Upper lobe of left lung (tissue), 6 donors: Measurements from ENCODE around the gene NUDT12. TPM values are rescaled to one million over a fixed set of nuclear protein-coding genes. Genes with fewer than 3 reads are reported as not detected.

Experiments used
- ATAC-seq, 2 donors: fragments of 200-7000 bp; cut with Tn5 transposase; one replicate each; pipeline ENCODE4 v1.9.1; 2022; ENCODE audit warnings: mild to moderate bottlenecking in 2 of 2, moderate library complexity in 2 of 2; ENCODE audit not compliant: low FRiP score in 2 of 2
- DNase-seq, 2 donors: peaks; one replicate each; pipeline ENCODE4 v3.0.0-alpha.2; 2019 to 2020
- H3K27ac ChIP-seq, 4 donors: fragments of 200-600 bp; sonication (generic); one replicate each; pipeline ENCODE4 v1.5.1; 2016 to 2019
- H3K27me3 ChIP-seq, 4 donors: fragments of 200-600 bp; sonication (generic); one replicate each; pipeline ENCODE4 v1.5.1; 2017 to 2019
- H3K36me3 ChIP-seq, 4 donors: fragments of 200-600 bp; sonication (generic); one replicate each; pipeline ENCODE4 v1.5.1; 2016 to 2019
- H3K4me1 ChIP-seq, 4 donors: fragments of 200-600 bp; sonication (generic); one replicate each; pipeline ENCODE4 v1.5.1; 2018 to 2019
- H3K4me3 ChIP-seq, 4 donors: fragments of 200-600 bp; sonication (generic); one replicate each; pipeline ENCODE4 v1.5.1; 2017 to 2019; ENCODE audit warnings: mild to moderate bottlenecking in 2 of 4, moderate library complexity in 1 of 4
- H3K9me3 ChIP-seq, 4 donors: fragments of 200-600 bp; sonication (generic); one replicate each; pipeline ENCODE4 v1.5.1; 2018 to 2019
- CTCF ChIP-seq, 6 experiments: fragments of 450-650 bp in 4 of 6; fragments of 200-600 bp in 2 of 6; sonication (generic) in 2 of 6; IDR thresholded peaks; one replicate each; pipeline ENCODE4 v1.5.1; 2016 to 2019; ENCODE audit warnings: antibody characterized with exemption in 6 of 6
- EP300 ChIP-seq, 4 donors: sonication (generic); formaldehyde crosslinking; IDR thresholded peaks; one replicate each; pipeline ENCODE4 v1.5.1; 2017; ENCODE audit warnings: antibody characterized with exemption in 4 of 4, control low read depth in 2 of 4
- POLR2A ChIP-seq, 4 donors: fragments of 450-650 bp; IDR thresholded peaks; one replicate each; pipeline ENCODE4 v1.5.1; 2016 to 2017; ENCODE audit warnings: antibody characterized with exemption in 4 of 4, mild to moderate bottlenecking in 2 of 4
- POLR2AphosphoS5 ChIP-seq, 2 donors: sonication (generic); formaldehyde crosslinking; IDR thresholded peaks; one replicate each; pipeline ENCODE4 v1.5.1; 2017; ENCODE audit warnings: antibody characterized with exemption in 2 of 2
- WGBS, 2 donors: methylation state at CpG; one replicate each; pipeline ENCODE4 v1.1.5; 2017 to 2018; 5-methylcytosine and 5-hydroxymethylcytosine counted together
- total RNA-seq, 6 donors: library from RNA; depleted of rRNA in 4 of 6; stranded (reverse); fragments of >200 nt in 4 of 6; gene quantifications; one replicate each; pipeline versions ENCODE4 v1.1.0 to v1.2.1, GENCODE V29; 2016 to 2021
- donor health status: DM: no; HTN: no; CAD: no; lungs with moderate emphysema.
- donor health status: DM: no; HTN: yes; CAD: no; lungs with severe emphysema.

NUDT12 gene
- total RNA-seq, 6 donors from 2014 or later = 3.2 to 25.1 (median 12.4) TPM

DNA sequence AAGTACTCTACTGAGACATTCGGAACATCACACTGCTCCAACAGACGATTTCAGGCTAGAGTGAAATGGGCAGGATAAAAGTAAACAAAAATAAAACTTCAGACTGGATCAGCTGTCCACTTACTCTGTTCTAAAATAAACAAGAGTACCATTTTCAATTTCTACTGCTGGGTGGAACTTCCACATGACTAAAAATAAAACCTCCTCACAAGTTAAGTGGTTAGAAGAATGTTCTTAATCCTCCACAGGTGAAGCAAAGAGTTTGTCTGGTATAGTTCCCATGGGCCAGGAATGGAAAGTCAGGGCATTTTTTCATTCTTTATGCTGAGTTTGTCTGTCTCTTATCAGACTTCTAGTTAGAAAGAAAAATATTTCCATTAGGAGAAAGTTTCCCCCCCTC is 15.7 kb downstream of the NUDT12 start:
- TF ChIP-seq CTCF (IDR thresholded peaks at IDR 0.05) (no peak), POLR2AphosphoS5 (IDR thresholded peaks at IDR 0.05) (no peak), POLR2A (IDR thresholded peaks at IDR 0.05) (no peak), EP300 (IDR thresholded peaks at IDR 0.05) (no peak)
- ATAC-seq (no peak), DNase-seq (no peak)
- Histone ChIP-seq H3K27ac (no peak overlapping the region), H3K9me3 (no peaks in the 10 kb centered on the region), H3K4me1 (no peaks in the 10 kb centered on the region), H3K36me3 (peaks cover 0 to 14% (median under 1%) of the 10 kb centered on the region in 4 donors), H3K27me3 (no peaks in the 10 kb centered on the region), H3K4me3 (no peak overlapping the region)
- 46 to 50% methylated on average over 2 of the region's 2 CpGs for WGBS, 2 donors

DNA sequence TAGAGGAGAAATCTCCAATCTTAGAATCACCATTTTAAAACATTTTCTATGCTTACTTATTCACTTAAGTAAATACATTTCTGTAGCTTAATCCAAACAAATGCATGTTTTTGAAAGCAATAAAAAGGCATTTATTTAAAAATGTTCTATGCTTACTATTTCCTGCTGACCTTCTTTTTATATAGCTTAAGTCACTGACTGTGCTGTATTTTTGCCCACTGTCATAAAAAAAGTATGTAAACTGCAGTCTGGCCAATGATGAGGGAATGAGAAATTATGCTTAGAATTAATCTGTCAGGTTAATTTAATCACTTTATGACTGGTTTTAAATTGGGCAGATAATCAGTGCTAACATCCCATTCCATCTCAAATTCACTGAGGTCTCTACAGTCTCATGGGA is 20.1 kb downstream of the NUDT12 start:
- Histone ChIP-seq H3K27ac (no peak overlapping the region), H3K4me3 (no peak overlapping the region), H3K9me3 (no peaks in the 10 kb centered on the region), H3K4me1 (no peaks in the 10 kb centered on the region), H3K27me3 (no peaks in the 10 kb centered on the region), H3K36me3 (no peaks in the 10 kb centered on the region)
- ATAC-seq (no peak), DNase-seq (no peak)
- TF ChIP-seq POLR2A (IDR thresholded peaks at IDR 0.05) = no peak
- TF ChIP-seq EP300 (IDR thresholded peaks at IDR 0.05) = no peak
- no peak for TF ChIP-seq POLR2AphosphoS5 (IDR thresholded peaks at IDR 0.05)
- no peak for TF ChIP-seq CTCF (IDR thresholded peaks at IDR 0.05)

GRCh38 chr5:103541569-103541968 is 21.0 kb downstream of the NUDT12 start:
- H3K4me1 ChIP-seq = no peaks in the 10 kb centered on the region
- 79 to 80% methylated on average over 3 of the region's 3 CpGs for WGBS, 2 donors
- TF ChIP-seq POLR2AphosphoS5 (IDR thresholded peaks at IDR 0.05) = no peak
- no peaks in the 10 kb centered on the region for H3K36me3 ChIP-seq
- ATAC-seq (no peak), DNase-seq (no peak)
- no peaks in the 10 kb centered on the region for H3K9me3 ChIP-seq
- no peak overlapping the region for H3K27ac ChIP-seq
- H3K4me3 ChIP-seq = no peak overlapping the region
- no peaks in the 10 kb centered on the region for H3K27me3 ChIP-seq

- no peak for ATAC-seq
- no peak for DNase-seq
- H3K4me3 ChIP-seq = no peak overlapping the region
- WGBS, 2 donors = 90% methylated on average over 2 of the region's 2 CpGs
- no peak overlapping the region for H3K27ac ChIP-seq
- H3K36me3 ChIP-seq = no peaks in the 10 kb centered on the region
- no peaks in the 10 kb centered on the region for H3K27me3 ChIP-seq
- no peaks in the 10 kb centered on the region for H3K4me1 ChIP-seq
- H3K9me3 ChIP-seq = no peaks in the 10 kb centered on the region
- no peak for TF ChIP-seq POLR2AphosphoS5 (IDR thresholded peaks at IDR 0.05)
- TF ChIP-seq EP300 (IDR thresholded peaks at IDR 0.05) = no peak
- no peak for TF ChIP-seq CTCF (IDR thresholded peaks at IDR 0.05)
- TF ChIP-seq POLR2A (IDR thresholded peaks at IDR 0.05) = no peak
Measured at GRCh38 chr5:103541114-103541513, 21.5 kb downstream of the NUDT12 start.

- no peak for ATAC-seq
- Histone ChIP-seq H3K4me3 (no peak overlapping the region), H3K36me3 (no peaks in the 10 kb centered on the region), H3K27ac (no peak overlapping the region), H3K9me3 (no peaks in the 10 kb centered on the region), H3K4me1 (no peaks in the 10 kb centered on the region), H3K27me3 (no peaks in the 10 kb centered on the region)
- DNase-seq = no peak
- TF ChIP-seq CTCF (IDR thresholded peaks at IDR 0.05) (no peak), EP300 (IDR thresholded peaks at IDR 0.05) (no peak), POLR2AphosphoS5 (IDR thresholded peaks at IDR 0.05) (no peak), POLR2A (IDR thresholded peaks at IDR 0.05) (no peak)
- 54 to 69% methylated on average over 3 of the region's 3 CpGs for WGBS, 2 donors
Measured at GRCh38 chr5:103539376-103540330, 22.9 kb downstream of the NUDT12 start.
